AG04450 (cell line): Measurements from ENCODE around the gene NUTM2B. TPM values are rescaled to one million over a fixed set of nuclear protein-coding genes. Genes with fewer than 3 reads are reported as not detected.
"Not testable (repeated sequence)": the region's sequence is repeated elsewhere in the genome, so short reads cannot be mapped to it uniquely, and the experiment has no call there.

Source experiments
- CTCF ChIA-PET: fragments of 300-600, 350-600 bp; formaldehyde crosslinking; extraction: SDS; loops from one replicate; lab custom pipeline; 2022; ENCODE audit warnings: antibody characterized with exemption, inconsistent platforms; lab: Charles Lee
- POLR2A ChIA-PET: fragments of 350-600 bp; formaldehyde crosslinking; extraction: SDS; loops from one replicate; lab custom pipeline; 2021; ENCODE audit warnings: antibody characterized with exemption, inconsistent platforms; lab: Yijun Ruan, JAX
- DNase-seq: peaks from one replicate; pipeline ENCODE4 v3.0.0-alpha.2; 2011; ENCODE audit warnings: low read depth, low spot score
- H3K27ac ChIP-seq: one replicate; pipeline ENCODE4 v1.5.1; 2012; ENCODE audit warnings: low read depth, low read length, control low read depth
- H3K27me3 ChIP-seq: one replicate; pipeline ENCODE4 v1.6.0; 2012; ENCODE audit warnings: low read length; ENCODE audit not compliant: control insufficient read depth, insufficient read depth
- H3K4me3 ChIP-seq: 2 replicates; pipeline ENCODE4 v1.5.1; 2011; ENCODE audit warnings: mild to moderate bottlenecking, low read depth, low read length, control low read depth
- H3K9me3 ChIP-seq: 2 replicates; pipeline ENCODE4 v1.5.1; 2012; ENCODE audit warnings: low read length; ENCODE audit not compliant: control insufficient read depth, insufficient read depth
- polyA plus RNA-seq: library from polyadenylated mRNA; depleted of rRNA; stranded (reverse); fragments of >200 nt; gene quantifications from 2 replicates; pipeline ENCODE4 v1.2.3, GENCODE V29; 2011; rRNA removed
- TF ChIP-seq, protein P1 (sequence below): IDR thresholded peaks from 2 replicates; pipeline ENCODE4 v1.5.1; 2011; ENCODE audit warnings: low read depth, low read length, control low read depth, inconsistent platforms

Gene NUTM2B
- polyA plus RNA-seq, 1 experiment = not detected

- H3K27ac ChIP-seq, H3K9me3 ChIP-seq, CTCF ChIA-PET, H3K27me3 ChIP-seq, POLR2A ChIA-PET, H3K4me3 ChIP-seq, DNase-seq: not testable (repeated sequence)
Observed at GRCh38 chr10:79720000-79720399, 17.0 kb downstream of the NUTM2B start.

DNA sequence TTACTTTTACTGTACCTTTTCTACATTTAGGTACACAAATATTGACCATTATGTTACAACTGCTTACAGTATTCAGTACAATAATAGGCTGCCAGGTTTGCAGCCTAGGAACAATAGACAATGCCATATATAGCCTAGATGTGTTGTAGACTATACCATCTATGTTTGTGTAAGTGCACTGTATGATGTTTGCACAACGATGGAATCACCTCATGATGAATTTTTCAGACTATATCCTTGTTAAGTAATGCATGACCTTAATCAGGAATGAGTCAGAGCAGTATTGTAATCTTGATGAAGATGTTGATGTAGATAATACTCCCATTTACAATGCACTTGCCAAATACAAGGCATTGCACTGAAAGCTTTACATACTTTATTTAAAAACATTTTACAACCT is 23.6 kb downstream of the NUTM2B start:
- H3K4me3 ChIP-seq, H3K9me3 ChIP-seq, H3K27ac ChIP-seq, CTCF ChIA-PET, DNase-seq, POLR2A ChIA-PET, H3K27me3 ChIP-seq: not testable (repeated sequence)

GRCh38 chr10:79744844-79745243 is 41.8 kb downstream of the NUTM2B start:
- DNase-seq, H3K27ac ChIP-seq, H3K9me3 ChIP-seq, H3K27me3 ChIP-seq, POLR2A ChIA-PET, H3K4me3 ChIP-seq, CTCF ChIA-PET: not testable (repeated sequence)

GRCh38 chr10:79748510-79748909 is 45.5 kb downstream of the NUTM2B start:
- DNase-seq, H3K4me3 ChIP-seq, H3K9me3 ChIP-seq, H3K27ac ChIP-seq, CTCF ChIA-PET, POLR2A ChIA-PET, H3K27me3 ChIP-seq: not testable (repeated sequence)

- H3K27ac ChIP-seq, H3K9me3 ChIP-seq, POLR2A ChIA-PET, H3K4me3 ChIP-seq, H3K27me3 ChIP-seq, CTCF ChIA-PET, DNase-seq: not testable (repeated sequence)
Observed at GRCh38 chr10:79753601-79754000, 50.6 kb downstream of the NUTM2B start.

- H3K27ac ChIP-seq, H3K27me3 ChIP-seq, H3K9me3 ChIP-seq, H3K4me3 ChIP-seq, DNase-seq, POLR2A ChIA-PET, CTCF ChIA-PET: not testable (repeated sequence)
- TF ChIP-seq, protein P1, sequence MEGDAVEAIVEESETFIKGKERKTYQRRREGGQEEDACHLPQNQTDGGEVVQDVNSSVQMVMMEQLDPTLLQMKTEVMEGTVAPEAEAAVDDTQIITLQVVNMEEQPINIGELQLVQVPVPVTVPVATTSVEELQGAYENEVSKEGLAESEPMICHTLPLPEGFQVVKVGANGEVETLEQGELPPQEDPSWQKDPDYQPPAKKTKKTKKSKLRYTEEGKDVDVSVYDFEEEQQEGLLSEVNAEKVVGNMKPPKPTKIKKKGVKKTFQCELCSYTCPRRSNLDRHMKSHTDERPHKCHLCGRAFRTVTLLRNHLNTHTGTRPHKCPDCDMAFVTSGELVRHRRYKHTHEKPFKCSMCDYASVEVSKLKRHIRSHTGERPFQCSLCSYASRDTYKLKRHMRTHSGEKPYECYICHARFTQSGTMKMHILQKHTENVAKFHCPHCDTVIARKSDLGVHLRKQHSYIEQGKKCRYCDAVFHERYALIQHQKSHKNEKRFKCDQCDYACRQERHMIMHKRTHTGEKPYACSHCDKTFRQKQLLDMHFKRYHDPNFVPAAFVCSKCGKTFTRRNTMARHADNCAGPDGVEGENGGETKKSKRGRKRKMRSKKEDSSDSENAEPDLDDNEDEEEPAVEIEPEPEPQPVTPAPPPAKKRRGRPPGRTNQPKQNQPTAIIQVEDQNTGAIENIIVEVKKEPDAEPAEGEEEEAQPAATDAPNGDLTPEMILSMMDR = 0 out of 2 replicates have a peak, but pooled peaks have one; percentile 9
Observed at GRCh38 chr10:79758297-79758993, 55.4 kb downstream of the NUTM2B start.

Other genes starting within 250 kb of the NUTM2B start
- 1.1 and 1.4 TPM in 2 replicates for gene EIF5AL1, start 190.7 kb upstream of the NUTM2B start, polyA plus RNA-seq
- not detected in 2 replicates for gene SFTPA2, start 142.8 kb upstream of the NUTM2B start, polyA plus RNA-seq
- gene SFTPA1, start 92.3 kb upstream of the NUTM2B start, polyA plus RNA-seq = not detected in 2 replicates
- 0.07 and 0.09 TPM in 2 replicates for gene NUTM2E, start 123.5 kb downstream of the NUTM2B start, polyA plus RNA-seq
- gene SFTPD, start 245.9 kb downstream of the NUTM2B start, polyA plus RNA-seq = not detected in 2 replicates